K562 (cell line): ENCODE measurements around the gene MAP1LC3B. TPM values are rescaled to one million over a fixed set of nuclear protein-coding genes. Genes with fewer than 3 reads are reported as not detected.

ENCODE experiments used
- E2F3 ChIP-seq: fragments of 250-450 bp; sonication (Bioruptor Pico); IDR thresholded peaks from 2 replicates; pipeline ENCODE4 v1.4.0; 2020; ENCODE audit warnings: mild to moderate bottlenecking
- FOXP1 ChIP-seq: sonication (generic); formaldehyde crosslinking; IDR thresholded peaks from 2 replicates; pipeline ENCODE4 v1.8.0; 2022; ENCODE audit warnings: mild to moderate bottlenecking, missing genetic modification reagents
- FUS ChIP-seq: fragments of 200-400 bp; formaldehyde crosslinking; optimal IDR thresholded peaks from 2 replicates; pipeline ENCODE3; 2017; ENCODE audit warnings: low read depth, low read length
- GATAD2B ChIP-seq: fragments of 450-650 bp; IDR thresholded peaks from 2 replicates; pipeline ENCODE4 v1.6.1; 2017; ENCODE audit warnings: mild to moderate bottlenecking, borderline replicate concordance
- HDAC1 ChIP-seq, 2 experiments: fragments of 450-650 bp; IDR thresholded peaks; 2 replicates each; pipeline ENCODE4 v1.6.1; 2016 to 2017; ENCODE audit warnings: inconsistent platforms in 1 of 2, mild to moderate bottlenecking in 1 of 2, moderate library complexity in 1 of 2
- HMG20A ChIP-seq: fragments of 450-650 bp; formaldehyde crosslinking; conservative IDR thresholded peaks from 2 replicates; pipeline ENCODE4 v1.4.0; 2020; ENCODE audit warnings: mild to moderate bottlenecking, mixed read lengths
- HNRNPK ChIP-seq: fragments of 200-400 bp; formaldehyde crosslinking; IDR thresholded peaks from one replicate; pipeline ENCODE4 v1.6.1; 2018; ENCODE audit warnings: mild to moderate bottlenecking, low read depth, low read length; ENCODE audit not compliant: poor library complexity, severe bottlenecking
- KAT2B ChIP-seq: IDR thresholded peaks from one replicate; pipeline ENCODE4 v1.6.1; 2012; ENCODE audit warnings: low read depth, mild to moderate bottlenecking, control low read depth, inconsistent platforms, low read length, moderate library complexity
- PKNOX1 ChIP-seq: fragments of 450-650 bp; IDR thresholded peaks from 2 replicates; pipeline ENCODE4 v1.6.1; 2016
- SMAD2 ChIP-seq: fragments of 150-350 bp; IDR thresholded peaks from 2 replicates; pipeline ENCODE4 v1.6.1; 2014; ENCODE audit warnings: low read depth, mild to moderate bottlenecking, low read length
- TAF7 ChIP-seq: fragments of 450-650 bp; IDR thresholded peaks from 2 replicates; pipeline ENCODE4 v1.6.1; 2016; ENCODE audit warnings: missing genetic modification characterization, missing compliant biosample characterization
- THAP7 ChIP-seq: fragments of 250-450 bp; sonication (Bioruptor Pico); IDR thresholded peaks from 2 replicates; pipeline ENCODE4 v1.5.0; 2021
- ZFP91 ChIP-seq: sonication (generic); formaldehyde crosslinking; IDR thresholded peaks from 2 replicates; pipeline ENCODE4 v1.8.0; 2022; ENCODE audit warnings: mild to moderate bottlenecking, missing genetic modification reagents
- ZNF239 ChIP-seq: fragments of 250-450 bp; sonication (Bioruptor Pico); IDR thresholded peaks from 2 replicates; pipeline ENCODE4 v1.4.0; 2020; ENCODE audit warnings: mild to moderate bottlenecking
- ZNF445 ChIP-seq: fragments of 250-450 bp; sonication (Bioruptor Pico); IDR thresholded peaks from 2 replicates; pipeline ENCODE4 v1.4.0; 2020; ENCODE audit warnings: low read depth, mild to moderate bottlenecking, moderate library complexity
- polyA plus RNA-seq, 8 experiments: library from polyadenylated mRNA; depleted of rRNA in 4 of 8; stranded (reverse) in 5 of 8; unstranded in 3 of 8; fragments of >200 nt; fragmentation: Nextera tagmentation in 2 of 8; fragmentation: Illumina TruSeq in 1 of 8; extraction: Ambion mirVana in 2 of 8; extraction: Trizol in 1 of 8; gene quantifications; 2 replicates each; pipeline versions ENCODE4 v1.2.1 to v1.2.3, GENCODE V29; 2011 to 2014; ENCODE audit warnings: inconsistent platforms in 1 of 8, missing spikeins in 1 of 8
- total RNA-seq, 7 experiments: library from RNA; depleted of rRNA in 6 of 7; stranded (reverse); fragments of >200 nt in 6 of 7; fragmentation: Illumina TruSeq in 2 of 7; extraction: Trizol in 2 of 7; gene quantifications; 2 replicates each; pipeline versions ENCODE4 v1.2.1 to v1.2.3, GENCODE V29; 2011 to 2021; ENCODE audit warnings: low replicate concordance in 1 of 7
- TF ChIP-seq, protein P1 (sequence below): fragments of 450-650 bp; formaldehyde crosslinking; IDR thresholded peaks from 2 replicates; pipeline ENCODE4 v1.4.0; 2020; ENCODE audit warnings: mild to moderate bottlenecking, moderate library complexity
- TF ChIP-seq, protein P2 (sequence below): fragments of 450-650 bp; IDR thresholded peaks from 2 replicates; pipeline ENCODE4 v1.7.1; 2018; ENCODE audit warnings: mild to moderate bottlenecking, low read depth; ENCODE audit not compliant: partially characterized antibody

The MAP1LC3B gene
- total and polyA plus RNA-seq, 9 of the 15 experiments (the other 6 are each of a cell fraction or from before 2014, with no cell fraction given) = 16.0 to 81.5 (median 36.7) TPM

DNA sequence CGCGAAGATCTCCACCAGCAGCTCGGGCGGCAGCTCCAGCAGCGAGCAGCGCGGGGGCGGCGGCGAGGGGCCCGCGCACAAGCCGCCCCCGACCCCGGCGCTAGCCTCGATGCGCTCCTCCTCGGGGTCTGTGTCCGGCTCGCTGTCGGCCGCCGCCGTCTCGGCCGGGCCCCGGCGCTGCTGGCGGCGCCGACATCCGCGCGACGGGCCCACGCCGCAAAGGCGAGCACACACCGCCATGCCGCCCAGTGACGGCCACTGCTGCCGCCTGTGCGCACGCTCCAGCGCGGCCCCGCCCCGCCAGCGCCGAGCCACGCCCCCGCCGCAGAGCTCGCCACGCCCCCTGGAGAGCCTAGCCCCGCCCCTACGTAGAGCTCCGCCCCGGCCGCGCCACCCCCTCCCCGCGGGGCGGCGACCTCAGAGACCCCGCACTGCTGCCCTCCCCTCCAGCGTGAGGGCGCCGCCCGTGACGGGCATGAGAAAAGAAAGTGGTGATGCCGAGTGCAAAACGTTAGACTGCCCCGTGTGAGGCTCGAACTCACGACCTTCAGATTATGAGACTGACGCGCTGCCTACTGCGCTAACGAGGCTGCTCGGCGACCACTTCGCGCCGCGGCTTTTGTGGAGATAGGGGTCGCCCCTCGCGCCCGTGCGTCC, 8.5 kb upstream of the MAP1LC3B start, which contains the start of gene FBXO31 (continued):
- TF ChIP-seq HMG20A (no peak), FUS (no peak), PKNOX1 (peak; percentile 51; the same call in 1 of the 2 replicates), THAP7 (CRISPR knock-in tag) (0 out of 2 replicates have a peak, but pooled peaks have one; percentile 42), GATAD2B (peak; percentile 79), HDAC1 (IDR thresholded peaks at IDR 0.05) (peak; percentile 15 to 35; a peak in 1 of 4 replicates), ZFP91 (CRISPR knock-in tag) (0 out of 2 replicates have a peak, but pooled peaks have one; percentile 47), TAF7 (tag) (no peak), ZNF445 (no peak), FOXP1 (CRISPR knock-in tag) (peak; percentile 94), SMAD2 (no peak), HNRNPK (no peak), E2F3 (no peak), ZNF239 (CRISPR knock-in tag) (no peak), KAT2B (no peak)
- TF ChIP-seq, protein P1, sequence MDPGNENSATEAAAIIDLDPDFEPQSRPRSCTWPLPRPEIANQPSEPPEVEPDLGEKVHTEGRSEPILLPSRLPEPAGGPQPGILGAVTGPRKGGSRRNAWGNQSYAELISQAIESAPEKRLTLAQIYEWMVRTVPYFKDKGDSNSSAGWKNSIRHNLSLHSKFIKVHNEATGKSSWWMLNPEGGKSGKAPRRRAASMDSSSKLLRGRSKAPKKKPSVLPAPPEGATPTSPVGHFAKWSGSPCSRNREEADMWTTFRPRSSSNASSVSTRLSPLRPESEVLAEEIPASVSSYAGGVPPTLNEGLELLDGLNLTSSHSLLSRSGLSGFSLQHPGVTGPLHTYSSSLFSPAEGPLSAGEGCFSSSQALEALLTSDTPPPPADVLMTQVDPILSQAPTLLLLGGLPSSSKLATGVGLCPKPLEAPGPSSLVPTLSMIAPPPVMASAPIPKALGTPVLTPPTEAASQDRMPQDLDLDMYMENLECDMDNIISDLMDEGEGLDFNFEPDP (CRISPR knock-in tag) = no peak
- TF ChIP-seq, protein P2, sequence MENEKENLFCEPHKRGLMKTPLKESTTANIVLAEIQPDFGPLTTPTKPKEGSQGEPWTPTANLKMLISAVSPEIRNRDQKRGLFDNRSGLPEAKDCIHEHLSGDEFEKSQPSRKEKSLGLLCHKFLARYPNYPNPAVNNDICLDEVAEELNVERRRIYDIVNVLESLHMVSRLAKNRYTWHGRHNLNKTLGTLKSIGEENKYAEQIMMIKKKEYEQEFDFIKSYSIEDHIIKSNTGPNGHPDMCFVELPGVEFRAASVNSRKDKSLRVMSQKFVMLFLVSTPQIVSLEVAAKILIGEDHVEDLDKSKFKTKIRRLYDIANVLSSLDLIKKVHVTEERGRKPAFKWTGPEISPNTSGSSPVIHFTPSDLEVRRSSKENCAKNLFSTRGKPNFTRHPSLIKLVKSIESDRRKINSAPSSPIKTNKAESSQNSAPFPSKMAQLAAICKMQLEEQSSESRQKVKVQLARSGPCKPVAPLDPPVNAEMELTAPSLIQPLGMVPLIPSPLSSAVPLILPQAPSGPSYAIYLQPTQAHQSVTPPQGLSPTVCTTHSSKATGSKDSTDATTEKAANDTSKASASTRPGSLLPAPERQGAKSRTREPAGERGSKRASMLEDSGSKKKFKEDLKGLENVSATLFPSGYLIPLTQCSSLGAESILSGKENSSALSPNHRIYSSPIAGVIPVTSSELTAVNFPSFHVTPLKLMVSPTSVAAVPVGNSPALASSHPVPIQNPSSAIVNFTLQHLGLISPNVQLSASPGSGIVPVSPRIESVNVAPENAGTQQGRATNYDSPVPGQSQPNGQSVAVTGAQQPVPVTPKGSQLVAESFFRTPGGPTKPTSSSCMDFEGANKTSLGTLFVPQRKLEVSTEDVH = peak; percentile 38
